HG03135 (cell line): ENCODE measurements around the gene C4orf50.

Source experiments
- ATAC-seq: cut with Tn5 transposase; IDR thresholded peaks from one replicate; pipeline ENCODE4 v1.9.1; 2021; ENCODE audit warnings: mild to moderate bottlenecking, moderate library complexity; ENCODE audit not compliant: unreplicated experiment

The C4orf50 gene

DNA sequence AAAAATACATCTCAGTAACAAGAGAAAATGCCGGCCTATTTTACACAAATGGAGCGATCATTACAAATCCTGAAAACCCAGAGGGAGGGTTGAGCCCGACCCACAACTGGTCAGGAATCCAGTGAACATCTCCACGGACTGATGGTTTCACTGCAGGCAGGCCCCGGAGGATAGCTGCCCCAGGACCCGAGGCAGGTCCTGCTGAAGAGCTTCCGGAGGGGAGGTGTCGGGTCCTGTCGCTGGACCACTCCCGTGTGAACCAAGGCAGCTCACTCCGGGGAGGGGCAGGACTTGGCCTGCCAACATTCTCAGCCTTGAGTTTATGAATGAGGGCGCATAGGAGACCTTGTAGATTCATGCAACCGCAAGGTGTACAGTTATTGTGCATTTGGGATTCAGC is 120.6 kb downstream of the C4orf50 start:
- ATAC-seq: no peak

DNA sequence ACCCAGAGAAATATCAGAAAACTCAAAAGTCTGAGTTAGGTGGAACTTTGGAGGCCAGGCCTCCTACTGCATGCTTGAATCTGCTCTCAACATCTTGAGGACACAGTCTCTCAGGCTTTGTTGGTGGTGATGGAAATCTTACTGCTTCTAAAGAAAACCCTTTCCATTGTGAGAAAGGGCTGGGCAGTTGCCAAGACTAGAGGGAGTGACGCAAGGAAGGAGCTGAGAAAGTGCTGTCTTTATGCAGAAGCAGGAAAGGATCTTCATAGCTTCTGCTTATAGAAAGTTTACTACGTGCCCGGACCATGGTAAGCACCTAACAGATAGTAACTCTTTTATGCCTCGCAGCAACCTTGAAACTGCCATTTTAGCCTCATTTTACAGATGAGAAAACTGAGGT is 122.9 kb downstream of the C4orf50 start:
- no peak for ATAC-seq

GRCh38 chr4:5894266-5894665 is 124.0 kb downstream of the C4orf50 start:
- ATAC-seq: no peak

DNA sequence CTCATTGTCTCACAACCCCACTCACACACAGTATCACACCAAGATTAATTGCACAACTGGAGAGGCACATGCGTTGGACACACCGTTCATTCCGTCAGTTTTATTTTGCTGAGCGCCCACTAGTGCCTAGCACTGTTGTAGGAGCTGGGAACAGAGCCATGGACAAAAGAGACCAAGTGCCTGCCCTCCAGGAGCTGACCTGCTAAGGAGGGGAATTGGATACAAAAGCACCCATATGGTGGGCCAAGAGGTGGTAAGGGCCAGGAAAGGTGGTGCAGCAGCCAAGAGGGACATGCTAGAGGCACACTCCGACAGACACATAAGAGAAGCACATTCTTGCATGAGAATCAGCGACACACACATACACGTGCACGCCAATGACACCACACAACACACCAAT is 124.6 kb downstream of the C4orf50 start:
- no peak for ATAC-seq

- no peak for ATAC-seq
Observed at GRCh38 chr4:5893004-5893580, 125.1 kb downstream of the C4orf50 start, which contains the start of gene CRMP1. CRMP1 (minus strand) TSS chr4:5893086; CDS start chr4:5892969, 117 bp downstream.

GRCh38 chr4:5892323-5893003 is 125.8 kb downstream of the C4orf50 start:
- ATAC-seq: no peak

GRCh38 chr4:5891563-5892322 is 126.5 kb downstream of the C4orf50 start:
- no peak for ATAC-seq

DNA sequence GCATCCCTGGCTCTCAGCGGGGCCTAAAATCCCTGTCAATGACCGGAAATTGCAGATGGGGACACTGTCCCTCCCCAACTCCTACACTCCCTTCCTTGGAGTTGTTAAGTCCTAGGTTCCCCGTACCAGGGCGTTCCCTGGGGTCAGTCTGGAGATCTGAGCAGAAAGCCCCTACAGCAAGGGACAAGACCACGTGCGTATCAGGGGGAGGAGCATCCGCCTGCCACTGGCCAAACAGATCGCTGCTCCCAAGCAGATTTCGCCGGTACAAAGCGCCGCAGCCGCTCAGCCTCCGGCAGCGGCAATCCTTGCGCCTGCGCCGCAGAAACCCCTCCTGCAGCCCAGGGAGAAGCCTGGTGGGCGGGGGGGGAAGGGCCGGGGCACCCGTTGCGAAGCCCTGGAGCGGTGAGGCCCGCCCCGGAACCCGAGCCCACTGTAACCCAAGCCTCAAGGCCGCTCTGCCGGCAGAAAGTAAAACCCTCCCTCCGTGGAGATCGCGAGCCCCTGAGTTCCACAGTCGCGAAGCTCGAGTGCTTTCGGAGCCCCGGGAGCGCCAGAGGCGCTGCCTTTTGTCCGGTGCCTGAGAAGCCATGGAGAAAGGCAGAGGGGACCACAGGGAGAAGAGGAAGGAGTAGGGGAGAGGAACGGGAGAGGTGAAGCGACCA is 128.0 kb downstream of the C4orf50 start:
- ATAC-seq: no peak

DNA sequence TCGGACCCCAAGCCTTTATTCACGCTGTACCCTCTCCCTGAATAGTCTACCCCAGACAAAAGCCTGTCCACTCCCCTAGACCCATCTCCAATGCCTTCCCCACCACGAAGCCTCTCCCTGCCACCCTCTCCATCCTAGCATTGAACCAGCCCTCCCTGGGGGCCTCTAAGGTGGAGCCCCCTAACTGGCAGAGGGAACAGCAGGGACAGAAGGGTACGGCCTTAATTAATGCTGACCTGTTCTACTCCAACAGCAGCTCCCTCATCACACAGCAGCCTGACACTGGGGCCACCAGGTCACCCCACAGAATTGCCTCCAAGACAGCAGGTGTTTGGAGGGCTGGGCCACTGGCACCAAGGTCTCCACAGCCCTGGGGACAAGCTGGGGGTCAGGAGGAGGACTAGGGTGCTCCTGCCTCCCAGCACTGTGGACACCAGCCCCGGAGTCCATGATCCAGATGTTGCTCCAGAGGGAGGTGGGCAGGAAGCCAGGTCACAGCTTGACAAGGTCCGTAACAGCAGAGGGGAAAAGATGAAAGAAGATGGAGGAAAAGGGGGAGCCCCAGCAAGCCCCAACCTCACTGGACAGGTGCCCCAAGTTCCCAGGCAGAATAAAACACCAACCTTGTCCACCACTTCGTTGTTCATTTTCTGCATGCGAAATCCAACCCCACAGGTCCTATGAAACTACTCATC is 129.1 kb downstream of the C4orf50 start:
- ATAC-seq: no peak

DNA sequence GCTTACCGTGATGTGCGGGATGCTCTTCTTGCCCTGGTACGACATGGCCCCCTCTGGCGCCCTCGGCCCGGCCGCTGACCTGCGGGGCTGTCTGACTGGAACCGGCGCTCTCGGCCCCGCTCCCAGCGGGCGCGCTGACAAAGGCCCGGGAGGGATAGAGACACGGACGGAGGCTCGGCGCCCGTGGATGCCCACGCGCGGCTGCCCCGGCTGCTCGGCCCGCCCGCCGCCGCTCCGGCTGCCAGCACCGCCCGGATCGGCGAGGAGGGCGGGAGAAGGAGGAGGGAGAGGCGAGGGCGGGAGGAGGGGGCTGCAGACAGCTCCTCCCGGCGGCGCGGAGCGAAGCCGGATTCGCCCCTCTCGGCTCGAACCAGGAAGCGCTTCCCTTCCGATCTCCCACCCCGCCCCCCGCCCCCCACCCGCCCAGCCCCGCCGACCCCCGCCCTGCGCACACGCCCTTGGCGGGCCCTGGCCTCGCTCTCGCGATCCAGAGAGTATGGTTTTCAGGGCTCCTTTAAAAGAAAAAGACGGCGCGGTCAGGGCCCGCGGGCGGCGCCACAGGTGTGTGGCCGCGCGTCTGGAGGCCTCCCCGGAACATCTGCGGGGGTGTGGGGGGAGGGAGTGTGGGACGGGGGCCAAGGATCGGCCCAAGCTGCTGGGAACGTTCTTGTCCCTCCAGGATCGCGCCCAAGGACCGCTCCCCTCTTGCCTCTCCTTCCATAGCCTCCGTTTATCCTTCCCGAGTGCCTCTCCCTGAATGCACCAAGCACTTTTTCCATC is 129.8 kb downstream of the C4orf50 start:
- ATAC-seq: no peak

DNA sequence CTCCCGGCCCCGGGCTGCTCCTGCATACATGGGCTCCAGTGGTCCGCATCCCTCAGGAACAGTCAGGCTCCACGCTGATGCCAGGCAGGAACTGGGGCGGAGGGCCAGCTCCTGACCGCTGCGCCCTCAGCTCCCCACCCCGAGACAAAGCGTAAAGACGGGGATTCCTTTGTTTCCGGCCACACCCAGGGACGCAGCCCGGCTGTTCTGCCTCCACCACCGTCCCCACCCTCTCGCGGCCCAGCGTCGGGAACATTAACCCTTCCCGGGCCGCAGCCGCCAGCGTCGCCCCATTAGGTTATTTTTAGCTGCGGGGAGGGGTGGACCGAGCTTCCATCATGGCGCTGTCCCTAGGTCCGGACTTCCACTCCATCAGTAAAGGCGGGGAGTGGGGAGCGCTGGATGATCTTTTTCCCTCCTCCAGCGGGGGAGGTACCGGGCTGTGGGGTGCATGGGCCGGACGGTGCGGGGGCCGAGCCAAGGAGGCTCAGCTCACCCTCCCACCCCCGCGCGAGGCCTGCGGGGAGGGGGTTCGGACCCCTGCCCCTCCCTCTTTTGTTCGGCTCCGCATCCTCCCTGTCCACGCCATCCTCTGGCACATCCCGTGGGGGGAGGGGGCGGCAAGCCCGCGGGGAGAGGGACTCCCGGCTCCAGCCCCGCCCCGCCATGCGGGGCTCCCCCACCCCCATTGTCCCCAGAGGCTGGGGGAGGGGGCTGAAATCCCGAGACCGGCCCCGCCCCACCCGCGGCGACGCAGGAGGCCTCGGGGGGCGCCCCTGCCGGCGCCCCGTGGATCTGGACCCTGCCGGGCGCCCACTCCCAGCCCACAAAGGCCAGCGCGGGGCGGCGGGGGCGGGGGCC is 130.6 kb downstream of the C4orf50 start:
- no peak for ATAC-seq

DNA sequence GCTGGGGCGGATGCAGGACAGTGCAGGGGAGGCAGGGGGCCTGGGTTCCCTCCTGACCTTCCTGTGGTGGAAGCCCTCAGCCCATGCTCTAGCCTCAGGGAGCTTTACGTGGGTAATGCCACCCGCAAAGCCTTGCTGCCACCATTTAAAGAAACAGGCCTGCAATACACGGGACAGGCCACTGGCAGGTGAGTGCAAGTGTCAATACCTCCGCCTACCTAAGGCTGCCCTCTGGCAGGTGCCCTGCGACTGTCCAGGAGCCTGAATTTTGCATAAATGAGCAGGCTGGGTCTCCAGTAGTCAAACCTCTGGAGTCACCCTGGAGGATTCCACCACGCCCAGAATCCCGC is 131.2 kb downstream of the C4orf50 start:
- ATAC-seq: no peak

DNA sequence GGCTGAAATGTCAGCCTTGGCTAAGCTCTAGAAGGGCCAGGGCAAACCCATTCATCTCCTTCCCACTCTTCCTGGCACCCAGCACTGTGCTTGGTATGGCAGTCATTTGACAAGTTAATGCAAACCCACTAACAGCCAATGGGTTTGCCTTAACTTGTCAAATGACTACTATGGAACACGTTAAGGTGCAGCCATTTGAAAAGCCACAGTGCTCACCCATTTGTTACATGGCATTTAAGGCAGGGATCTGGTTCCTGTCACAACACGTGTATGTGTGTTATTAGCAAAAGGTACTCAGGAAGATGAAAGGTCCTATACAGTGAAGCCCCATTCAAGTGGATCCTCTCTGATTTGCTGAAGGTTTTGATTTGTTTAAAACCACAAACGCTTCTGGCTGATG is 132.5 kb downstream of the C4orf50 start:
- ATAC-seq: no peak

DNA sequence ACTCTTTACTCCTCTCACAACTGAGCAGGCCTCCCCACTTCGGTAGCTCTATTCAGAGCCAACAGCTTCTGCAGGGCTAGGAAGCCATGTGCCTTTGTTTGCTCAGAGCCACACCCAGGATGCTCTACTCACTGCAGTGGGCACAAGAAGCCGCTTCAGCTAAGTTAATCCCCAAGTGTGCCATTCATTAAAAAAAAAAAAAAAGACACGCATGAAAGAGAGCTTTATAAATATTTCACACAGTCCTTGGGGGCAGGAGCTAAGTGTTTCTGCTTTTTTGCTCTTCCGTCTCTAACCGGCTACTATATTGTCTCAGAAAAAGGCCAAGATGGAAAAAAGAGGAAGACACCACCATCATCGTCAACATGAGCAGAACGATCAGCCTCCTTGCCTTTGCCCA is 133.4 kb downstream of the C4orf50 start:
- ATAC-seq: no peak

GRCh38 chr4:5883916-5884315 is 134.3 kb downstream of the C4orf50 start:
- no peak for ATAC-seq

GRCh38 chr4:5882947-5883346 is 135.3 kb downstream of the C4orf50 start:
- ATAC-seq: no peak

DNA sequence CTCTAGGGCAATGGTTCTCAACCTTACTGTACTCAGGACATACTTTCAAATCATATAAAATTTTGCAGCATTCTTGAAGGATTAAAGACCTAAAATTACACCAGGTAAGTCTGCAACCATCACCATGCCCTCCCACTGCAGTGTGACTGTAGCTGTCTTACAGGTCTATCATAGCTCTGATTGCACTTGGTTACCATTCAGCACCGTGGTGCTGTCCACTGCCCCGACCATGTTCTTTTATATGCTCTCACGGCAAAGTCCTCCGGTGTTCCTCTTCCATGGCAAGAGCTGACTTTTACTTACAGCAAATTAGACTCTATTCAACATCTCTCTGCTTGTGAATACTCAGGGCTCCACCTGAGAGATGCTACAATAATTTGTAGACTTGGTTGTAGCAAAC is 136.9 kb downstream of the C4orf50 start:
- ATAC-seq: no peak

DNA sequence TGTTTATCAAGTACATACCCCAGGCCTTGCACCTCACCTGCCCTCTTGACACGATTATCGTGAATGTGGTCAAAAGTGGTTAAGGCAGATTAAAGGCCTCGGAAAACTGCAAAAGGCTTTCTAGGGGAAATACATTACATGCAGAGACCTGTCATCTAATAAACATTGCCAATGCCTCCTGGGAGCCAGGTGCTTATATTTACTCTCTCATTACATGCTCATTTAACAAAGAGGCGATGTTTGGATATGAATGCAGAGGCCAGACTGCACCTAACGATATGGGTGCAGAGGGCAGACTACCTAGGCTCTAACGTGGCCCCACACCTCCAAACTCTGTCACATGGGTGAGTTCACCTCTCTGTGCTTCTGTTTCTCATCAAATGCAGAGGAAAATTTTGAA is 139.9 kb downstream of the C4orf50 start:
- no peak for ATAC-seq

- no peak for ATAC-seq
Observed at GRCh38 chr4:5877392-5877791, 140.8 kb downstream of the C4orf50 start.
